Measurements from ENCODE around the gene RASAL1.

RASAL1 gene

DNA sequence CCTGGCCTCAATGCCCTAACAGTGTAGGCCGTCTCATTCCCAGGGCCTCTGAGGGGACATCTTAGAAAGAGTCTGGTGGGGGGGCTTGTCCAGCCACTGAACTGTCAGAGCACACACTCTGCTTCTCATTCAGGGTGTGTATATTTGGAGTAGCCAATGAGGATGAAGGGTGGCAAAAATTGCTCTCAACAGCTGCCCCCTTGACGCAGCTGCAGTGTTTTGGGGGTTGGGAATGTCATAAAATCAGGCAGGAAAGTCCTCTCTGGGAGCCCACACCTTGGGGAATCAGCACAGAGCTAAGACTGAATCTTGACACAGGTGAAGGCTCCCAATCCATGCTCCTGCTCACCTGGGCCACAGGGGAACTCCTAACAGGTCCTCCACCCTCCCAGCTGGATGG lies 1.5 kb downstream of the RASAL1 start (continued):
- TF ChIP-seq, protein P1, sequence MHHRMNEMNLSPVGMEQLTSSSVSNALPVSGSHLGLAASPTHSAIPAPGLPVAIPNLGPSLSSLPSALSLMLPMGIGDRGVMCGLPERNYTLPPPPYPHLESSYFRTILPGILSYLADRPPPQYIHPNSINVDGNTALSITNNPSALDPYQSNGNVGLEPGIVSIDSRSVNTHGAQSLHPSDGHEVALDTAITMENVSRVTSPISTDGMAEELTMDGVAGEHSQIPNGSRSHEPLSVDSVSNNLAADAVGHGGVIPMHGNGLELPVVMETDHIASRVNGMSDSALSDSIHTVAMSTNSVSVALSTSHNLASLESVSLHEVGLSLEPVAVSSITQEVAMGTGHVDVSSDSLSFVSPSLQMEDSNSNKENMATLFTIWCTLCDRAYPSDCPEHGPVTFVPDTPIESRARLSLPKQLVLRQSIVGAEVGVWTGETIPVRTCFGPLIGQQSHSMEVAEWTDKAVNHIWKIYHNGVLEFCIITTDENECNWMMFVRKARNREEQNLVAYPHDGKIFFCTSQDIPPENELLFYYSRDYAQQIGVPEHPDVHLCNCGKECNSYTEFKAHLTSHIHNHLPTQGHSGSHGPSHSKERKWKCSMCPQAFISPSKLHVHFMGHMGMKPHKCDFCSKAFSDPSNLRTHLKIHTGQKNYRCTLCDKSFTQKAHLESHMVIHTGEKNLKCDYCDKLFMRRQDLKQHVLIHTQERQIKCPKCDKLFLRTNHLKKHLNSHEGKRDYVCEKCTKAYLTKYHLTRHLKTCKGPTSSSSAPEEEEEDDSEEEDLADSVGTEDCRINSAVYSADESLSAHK (tag by site-specific recombination; IDR thresholded peaks at IDR 0.05), result no peak
- TF ChIP-seq ZNF639 (tag by site-specific recombination; IDR thresholded peaks at IDR 0.05) (no peak), HOXA7 (CRISPR knock-in tag; IDR thresholded peaks at IDR 0.05; ENCODE audit: borderline replicate concordance) (no peak), ZNF266 (tag by site-specific recombination; IDR thresholded peaks at IDR 0.05; ENCODE audit: low read depth) (no peak), ZSCAN23 (tag by site-specific recombination; IDR thresholded peaks at IDR 0.05) (no peak), ZNF121 (tag by site-specific recombination; IDR thresholded peaks at IDR 0.05) (no peak), ZNF626 (tag by site-specific recombination; IDR thresholded peaks at IDR 0.05) (no peak), ZNF114 (tag by site-specific recombination; IDR thresholded peaks at IDR 0.05) (no peak)
- TF ChIP-seq, protein P2, sequence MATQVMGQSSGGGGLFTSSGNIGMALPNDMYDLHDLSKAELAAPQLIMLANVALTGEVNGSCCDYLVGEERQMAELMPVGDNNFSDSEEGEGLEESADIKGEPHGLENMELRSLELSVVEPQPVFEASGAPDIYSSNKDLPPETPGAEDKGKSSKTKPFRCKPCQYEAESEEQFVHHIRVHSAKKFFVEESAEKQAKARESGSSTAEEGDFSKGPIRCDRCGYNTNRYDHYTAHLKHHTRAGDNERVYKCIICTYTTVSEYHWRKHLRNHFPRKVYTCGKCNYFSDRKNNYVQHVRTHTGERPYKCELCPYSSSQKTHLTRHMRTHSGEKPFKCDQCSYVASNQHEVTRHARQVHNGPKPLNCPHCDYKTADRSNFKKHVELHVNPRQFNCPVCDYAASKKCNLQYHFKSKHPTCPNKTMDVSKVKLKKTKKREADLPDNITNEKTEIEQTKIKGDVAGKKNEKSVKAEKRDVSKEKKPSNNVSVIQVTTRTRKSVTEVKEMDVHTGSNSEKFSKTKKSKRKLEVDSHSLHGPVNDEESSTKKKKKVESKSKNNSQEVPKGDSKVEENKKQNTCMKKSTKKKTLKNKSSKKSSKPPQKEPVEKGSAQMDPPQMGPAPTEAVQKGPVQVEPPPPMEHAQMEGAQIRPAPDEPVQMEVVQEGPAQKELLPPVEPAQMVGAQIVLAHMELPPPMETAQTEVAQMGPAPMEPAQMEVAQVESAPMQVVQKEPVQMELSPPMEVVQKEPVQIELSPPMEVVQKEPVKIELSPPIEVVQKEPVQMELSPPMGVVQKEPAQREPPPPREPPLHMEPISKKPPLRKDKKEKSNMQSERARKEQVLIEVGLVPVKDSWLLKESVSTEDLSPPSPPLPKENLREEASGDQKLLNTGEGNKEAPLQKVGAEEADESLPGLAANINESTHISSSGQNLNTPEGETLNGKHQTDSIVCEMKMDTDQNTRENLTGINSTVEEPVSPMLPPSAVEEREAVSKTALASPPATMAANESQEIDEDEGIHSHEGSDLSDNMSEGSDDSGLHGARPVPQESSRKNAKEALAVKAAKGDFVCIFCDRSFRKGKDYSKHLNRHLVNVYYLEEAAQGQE (tag by site-specific recombination; IDR thresholded peaks at IDR 0.05), result no peak
- TF ChIP-seq, protein P3, sequence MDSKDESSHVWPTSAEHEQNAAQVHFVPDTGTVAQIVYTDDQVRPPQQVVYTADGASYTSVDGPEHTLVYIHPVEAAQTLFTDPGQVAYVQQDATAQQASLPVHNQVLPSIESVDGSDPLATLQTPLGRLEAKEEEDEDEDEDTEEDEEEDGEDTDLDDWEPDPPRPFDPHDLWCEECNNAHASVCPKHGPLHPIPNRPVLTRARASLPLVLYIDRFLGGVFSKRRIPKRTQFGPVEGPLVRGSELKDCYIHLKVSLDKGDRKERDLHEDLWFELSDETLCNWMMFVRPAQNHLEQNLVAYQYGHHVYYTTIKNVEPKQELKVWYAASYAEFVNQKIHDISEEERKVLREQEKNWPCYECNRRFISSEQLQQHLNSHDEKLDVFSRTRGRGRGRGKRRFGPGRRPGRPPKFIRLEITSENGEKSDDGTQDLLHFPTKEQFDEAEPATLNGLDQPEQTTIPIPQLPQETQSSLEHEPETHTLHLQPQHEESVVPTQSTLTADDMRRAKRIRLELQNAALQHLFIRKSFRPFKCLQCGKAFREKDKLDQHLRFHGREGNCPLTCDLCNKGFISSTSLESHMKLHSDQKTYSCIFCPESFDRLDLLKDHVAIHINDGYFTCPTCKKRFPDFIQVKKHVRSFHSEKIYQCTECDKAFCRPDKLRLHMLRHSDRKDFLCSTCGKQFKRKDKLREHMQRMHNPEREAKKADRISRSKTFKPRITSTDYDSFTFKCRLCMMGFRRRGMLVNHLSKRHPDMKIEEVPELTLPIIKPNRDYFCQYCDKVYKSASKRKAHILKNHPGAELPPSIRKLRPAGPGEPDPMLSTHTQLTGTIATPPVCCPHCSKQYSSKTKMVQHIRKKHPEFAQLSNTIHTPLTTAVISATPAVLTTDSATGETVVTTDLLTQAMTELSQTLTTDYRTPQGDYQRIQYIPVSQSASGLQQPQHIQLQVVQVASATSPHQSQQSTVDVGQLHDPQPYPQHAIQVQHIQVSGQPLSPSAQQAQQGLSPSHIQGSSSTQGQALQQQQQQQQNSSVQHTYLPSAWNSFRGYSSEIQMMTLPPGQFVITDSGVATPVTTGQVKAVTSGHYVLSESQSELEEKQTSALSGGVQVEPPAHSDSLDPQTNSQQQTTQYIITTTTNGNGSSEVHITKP (tag by site-specific recombination; IDR thresholded peaks at IDR 0.05), result no peak

DNA sequence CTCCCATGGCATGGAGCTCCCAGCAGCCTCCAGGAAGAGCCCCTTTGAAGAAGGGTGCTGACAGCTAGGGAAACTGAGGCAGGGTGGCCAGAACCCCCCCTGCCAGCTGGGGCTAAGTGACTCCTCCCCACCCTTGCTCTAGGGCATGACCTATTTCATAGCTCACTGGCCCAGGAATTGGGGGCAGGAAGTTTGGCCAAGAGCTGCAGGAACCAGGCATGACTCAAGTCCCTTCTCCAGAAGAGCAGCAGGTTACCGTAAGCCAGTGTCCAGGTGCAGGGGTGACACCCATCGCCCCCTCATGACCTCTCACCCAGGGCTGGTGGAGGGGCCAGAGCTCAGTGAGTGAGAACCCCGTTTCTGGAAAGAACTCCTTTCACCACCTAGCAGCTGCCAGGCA lies 1.9 kb downstream of the RASAL1 start:
- H3K27ac ChIP-seq (ENCODE audit: extremely low read depth, low read depth, low read length), result no peak overlapping the region
- CTCF ChIA-PET, result interaction anchor here (0.5 to 2.6 kb wide), 6 partner anchors 10 to 89 kb away, joined by 3 to 9 read pairs (median 3); no protein-coding TSS in a partner anchor
- H3K4me1 ChIP-seq (ENCODE audit: control insufficient read depth, insufficient read depth, low read length), result peaks cover 6% of the 10 kb centered on the region; the same call in 1 of the 2 replicates
- TF ChIP-seq ZNF398 (tag by site-specific recombination; IDR thresholded peaks at IDR 0.05) (no peak), SALL2 (tag by site-specific recombination; IDR thresholded peaks at IDR 0.05; ENCODE audit: borderline replicate concordance) (no peak), ZFHX2 (tag by site-specific recombination; conservative IDR thresholded peaks at IDR 0.05) (no peak), ZNF664 (tag by site-specific recombination; IDR thresholded peaks at IDR 0.05) (no peak), SP3 (tag by site-specific recombination; IDR thresholded peaks at IDR 0.05) (no peak), HOXC10 (CRISPR knock-in tag; IDR thresholded peaks at IDR 0.05) (no peak)
- TF ChIP-seq, protein P4, sequence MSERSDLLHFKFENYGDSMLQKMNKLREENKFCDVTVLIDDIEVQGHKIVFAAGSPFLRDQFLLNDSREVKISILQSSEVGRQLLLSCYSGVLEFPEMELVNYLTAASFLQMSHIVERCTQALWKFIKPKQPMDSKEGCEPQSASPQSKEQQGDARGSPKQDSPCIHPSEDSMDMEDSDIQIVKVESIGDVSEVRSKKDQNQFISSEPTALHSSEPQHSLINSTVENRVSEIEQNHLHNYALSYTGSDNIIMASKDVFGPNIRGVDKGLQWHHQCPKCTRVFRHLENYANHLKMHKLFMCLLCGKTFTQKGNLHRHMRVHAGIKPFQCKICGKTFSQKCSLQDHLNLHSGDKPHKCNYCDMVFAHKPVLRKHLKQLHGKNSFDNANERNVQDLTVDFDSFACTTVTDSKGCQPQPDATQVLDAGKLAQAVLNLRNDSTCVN (tag by site-specific recombination; optimal IDR thresholded peaks at IDR 0.05), result no peak
- TF ChIP-seq, protein P5, sequence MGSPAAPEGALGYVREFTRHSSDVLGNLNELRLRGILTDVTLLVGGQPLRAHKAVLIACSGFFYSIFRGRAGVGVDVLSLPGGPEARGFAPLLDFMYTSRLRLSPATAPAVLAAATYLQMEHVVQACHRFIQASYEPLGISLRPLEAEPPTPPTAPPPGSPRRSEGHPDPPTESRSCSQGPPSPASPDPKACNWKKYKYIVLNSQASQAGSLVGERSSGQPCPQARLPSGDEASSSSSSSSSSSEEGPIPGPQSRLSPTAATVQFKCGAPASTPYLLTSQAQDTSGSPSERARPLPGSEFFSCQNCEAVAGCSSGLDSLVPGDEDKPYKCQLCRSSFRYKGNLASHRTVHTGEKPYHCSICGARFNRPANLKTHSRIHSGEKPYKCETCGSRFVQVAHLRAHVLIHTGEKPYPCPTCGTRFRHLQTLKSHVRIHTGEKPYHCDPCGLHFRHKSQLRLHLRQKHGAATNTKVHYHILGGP (tag by site-specific recombination; IDR thresholded peaks at IDR 0.05), result no peak
- H3K36me3 ChIP-seq (ENCODE audit: control insufficient read depth in 2 of 2, insufficient read depth in 1 of 2, low read length in 2 of 2), result no peaks in the 10 kb centered on the region
- no peak overlapping the region for H3K4me3 ChIP-seq (ENCODE audit: low read depth, low read length)
- no peaks in the 10 kb centered on the region for H3K9me3 ChIP-seq (ENCODE audit: control insufficient read depth, insufficient read depth, low read depth, low read length)
- POLR2A ChIA-PET, result interaction anchor here (0.6 kb wide), 1 partner anchor 16 kb away, joined by 4 read pairs; the partner anchor contains the start of gene CFAP73
